GM10266 (cell line): Measurements from ENCODE around the gene CASQ2.

Experiments
- DNase-seq: peaks from one replicate; pipeline ENCODE4 v3.0.0; 2012; ENCODE audit errors: extremely low spot score
- CTCF ChIP-seq: IDR thresholded peaks from 2 replicates; pipeline ENCODE4 v1.5.1; 2012; ENCODE audit warnings: mild to moderate bottlenecking, low read depth; ENCODE audit not compliant: control insufficient read depth, insufficient read depth; ENCODE audit errors: missing control alignments

The CASQ2 gene

GRCh38 chr1:115666206-115666605 is 102.3 kb downstream of the CASQ2 start:
- TF ChIP-seq CTCF = no peak
- DNase-seq = no peak

GRCh38 chr1:115665319-115666096 is 103.0 kb downstream of the CASQ2 start:
- DNase-seq = no peak

GRCh38 chr1:115661157-115661556 is 107.4 kb downstream of the CASQ2 start:
- DNase-seq = no peak
- TF ChIP-seq CTCF = no peak

More at GRCh38 chr1:115665319-115666096, 103.0 kb downstream of the CASQ2 start:
- no peak for TF ChIP-seq CTCF

GRCh38 chr1:115660151-115660550 is 108.4 kb downstream of the CASQ2 start:
- TF ChIP-seq CTCF = no peak
- no peak for DNase-seq

- no peak for TF ChIP-seq CTCF
Observed at GRCh38 chr1:115658646-115659045, 109.9 kb downstream of the CASQ2 start.

GRCh38 chr1:115656461-115657077 is 111.9 kb downstream of the CASQ2 start:
- no peak for TF ChIP-seq CTCF

More at GRCh38 chr1:115658646-115659045, 109.9 kb downstream of the CASQ2 start:
- no peak for DNase-seq

GRCh38 chr1:115655916-115656315 is 112.6 kb downstream of the CASQ2 start:
- no peak for DNase-seq
- no peak for TF ChIP-seq CTCF

More at GRCh38 chr1:115656461-115657077, 111.9 kb downstream of the CASQ2 start:
- DNase-seq = no peak
